ENCODE measurements around the gene ARHGAP27.
"Not testable (repeated sequence)": the region's sequence is repeated elsewhere in the genome, so short reads cannot be mapped to it uniquely, and the experiment has no call there.

ARHGAP27 gene

DNA sequence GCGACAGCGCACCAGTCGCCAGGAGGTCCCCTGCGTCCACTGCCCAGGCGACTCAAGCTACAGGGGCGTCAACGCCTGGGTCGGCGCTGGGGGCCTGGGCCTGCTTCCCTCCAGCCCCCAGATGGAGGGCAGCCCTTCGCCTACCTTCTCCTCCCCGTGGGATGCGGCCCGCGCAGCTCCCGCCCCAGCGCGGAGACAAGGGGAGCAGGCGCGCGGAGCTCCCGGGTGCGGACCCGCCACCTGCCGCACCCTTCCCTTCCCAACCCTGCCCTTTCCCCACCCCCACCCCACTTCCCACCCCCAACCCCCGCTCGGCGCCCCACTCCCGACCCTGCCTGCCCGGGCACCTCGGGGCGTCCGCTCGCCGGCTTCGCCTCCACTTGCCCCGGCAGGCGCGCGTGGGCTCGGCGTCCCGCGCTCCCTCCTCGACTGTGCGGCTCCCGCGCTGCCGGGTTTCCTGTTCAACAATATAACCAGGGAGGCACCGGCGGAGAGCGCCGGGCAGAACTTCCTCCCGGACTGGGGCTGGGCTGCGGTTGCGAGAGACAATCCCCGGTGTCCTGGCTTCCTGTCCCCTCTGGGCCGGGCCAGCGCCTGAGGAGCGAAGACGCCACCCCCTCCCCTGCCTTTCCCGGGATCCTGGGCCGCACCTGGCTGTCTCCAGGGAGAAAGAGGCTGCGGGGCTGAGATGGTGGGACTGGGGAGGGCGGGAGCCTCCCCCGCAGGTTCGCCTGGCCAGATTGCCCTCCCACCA is at the start of gene ARHGAP27:
Gene ARHGAP27, minus strand, starts transcription at position 466 of the 754 bp plus-strand sequence. CDS start 2,591 bp downstream, outside the sequence.
- TF ChIP-seq, protein P1, sequence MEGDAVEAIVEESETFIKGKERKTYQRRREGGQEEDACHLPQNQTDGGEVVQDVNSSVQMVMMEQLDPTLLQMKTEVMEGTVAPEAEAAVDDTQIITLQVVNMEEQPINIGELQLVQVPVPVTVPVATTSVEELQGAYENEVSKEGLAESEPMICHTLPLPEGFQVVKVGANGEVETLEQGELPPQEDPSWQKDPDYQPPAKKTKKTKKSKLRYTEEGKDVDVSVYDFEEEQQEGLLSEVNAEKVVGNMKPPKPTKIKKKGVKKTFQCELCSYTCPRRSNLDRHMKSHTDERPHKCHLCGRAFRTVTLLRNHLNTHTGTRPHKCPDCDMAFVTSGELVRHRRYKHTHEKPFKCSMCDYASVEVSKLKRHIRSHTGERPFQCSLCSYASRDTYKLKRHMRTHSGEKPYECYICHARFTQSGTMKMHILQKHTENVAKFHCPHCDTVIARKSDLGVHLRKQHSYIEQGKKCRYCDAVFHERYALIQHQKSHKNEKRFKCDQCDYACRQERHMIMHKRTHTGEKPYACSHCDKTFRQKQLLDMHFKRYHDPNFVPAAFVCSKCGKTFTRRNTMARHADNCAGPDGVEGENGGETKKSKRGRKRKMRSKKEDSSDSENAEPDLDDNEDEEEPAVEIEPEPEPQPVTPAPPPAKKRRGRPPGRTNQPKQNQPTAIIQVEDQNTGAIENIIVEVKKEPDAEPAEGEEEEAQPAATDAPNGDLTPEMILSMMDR (IDR thresholded peaks at IDR 0.05; ENCODE audit: control insufficient read depth, extremely low read depth, insufficient read depth) = no peak
- H3K4me3 ChIP-seq (ENCODE audit: low read depth, low read length) = peak within 1 kb of the TSS; percentile 56
- DNase-seq (ENCODE audit: low read depth) = no peak

GRCh38 chr17:45482317-45482716 is 49.6 kb upstream of the ARHGAP27 start:
- H3K4me3 ChIP-seq (ENCODE audit: low read depth, low read length); DNase-seq (ENCODE audit: low read depth): not testable (repeated sequence)

GRCh38 chr17:45475436-45475835 is 42.8 kb upstream of the ARHGAP27 start:
- not testable (repeated sequence) for DNase-seq (ENCODE audit: low read depth); H3K4me3 ChIP-seq (ENCODE audit: low read depth, low read length)

DNA sequence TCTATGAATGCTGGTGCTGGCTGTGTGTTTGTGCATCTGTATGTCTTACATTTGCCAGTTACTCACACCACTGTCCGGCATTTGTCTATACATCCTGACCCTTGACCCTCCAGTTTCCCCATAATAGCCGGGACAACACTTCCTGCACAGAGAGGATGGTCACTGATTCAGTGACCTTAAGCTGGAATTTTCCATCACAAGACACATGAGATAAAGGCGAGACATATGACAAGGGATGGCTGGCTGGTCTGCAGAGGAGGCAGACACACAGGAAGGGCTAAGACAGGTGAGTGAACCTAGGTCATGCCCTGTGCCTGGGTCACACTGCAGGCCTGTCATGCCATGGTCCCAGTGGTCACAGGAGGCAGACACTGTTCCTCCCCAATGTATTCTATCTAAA is 39.6 kb upstream of the ARHGAP27 start:
- not testable (repeated sequence) for DNase-seq (ENCODE audit: low read depth); H3K4me3 ChIP-seq (ENCODE audit: low read depth, low read length)

- DNase-seq (ENCODE audit: low read depth); H3K4me3 ChIP-seq (ENCODE audit: low read depth, low read length): not testable (repeated sequence)
Observed at GRCh38 chr17:45469204-45469563, 36.5 kb upstream of the ARHGAP27 start.

- H3K4me3 ChIP-seq (ENCODE audit: low read depth, low read length); DNase-seq (ENCODE audit: low read depth): not testable (repeated sequence)
Observed at GRCh38 chr17:45468293-45469203, 35.9 kb upstream of the ARHGAP27 start.

GRCh38 chr17:45461524-45462327 is 29.1 kb upstream of the ARHGAP27 start:
- H3K4me3 ChIP-seq (ENCODE audit: low read depth, low read length); DNase-seq (ENCODE audit: low read depth): not testable (repeated sequence)

GRCh38 chr17:45460422-45460821 is 27.8 kb upstream of the ARHGAP27 start:
- DNase-seq (ENCODE audit: low read depth); H3K4me3 ChIP-seq (ENCODE audit: low read depth, low read length): not testable (repeated sequence)

GRCh38 chr17:45454341-45454740 is 21.7 kb upstream of the ARHGAP27 start:
- not testable (repeated sequence) for H3K4me3 ChIP-seq (ENCODE audit: low read depth, low read length); DNase-seq (ENCODE audit: low read depth)

- not testable (repeated sequence) for DNase-seq (ENCODE audit: low read depth); H3K4me3 ChIP-seq (ENCODE audit: low read depth, low read length)
Observed at GRCh38 chr17:45453731-45454130, 21.1 kb upstream of the ARHGAP27 start.

- H3K4me3 ChIP-seq (ENCODE audit: low read depth, low read length); DNase-seq (ENCODE audit: low read depth): not testable (repeated sequence)
Observed at GRCh38 chr17:45453225-45453534, 20.5 kb upstream of the ARHGAP27 start.

- H3K4me3 ChIP-seq (ENCODE audit: low read depth, low read length); DNase-seq (ENCODE audit: low read depth): not testable (repeated sequence)
Observed at GRCh38 chr17:45452329-45453224, 19.9 kb upstream of the ARHGAP27 start.

GRCh38 chr17:45451660-45452059 is 19.0 kb upstream of the ARHGAP27 start:
- not testable (repeated sequence) for DNase-seq (ENCODE audit: low read depth); H3K4me3 ChIP-seq (ENCODE audit: low read depth, low read length)

Measured in LNCaP clone FGC (cell line).